Smooth muscle cell (in vitro differentiated cells): ENCODE results near the gene KLHL29. TPM values are rescaled to one million over a fixed set of nuclear protein-coding genes. Genes with fewer than 3 reads are reported as not detected.

Experiments used
- DNase-seq: peaks from one replicate; lab custom pipeline; 2025; ENCODE audit not compliant: unreplicated experiment; lab: John Stamatoyannopoulos, UW
- H2AFZ ChIP-seq: fragments of 200-600 bp; sonication (generic); 2 replicates; pipeline ENCODE4 v1.6.0; 2016; ENCODE audit warnings: antibody characterized with exemption, low read depth, mild to moderate bottlenecking
- H3F3A ChIP-seq: fragments of 200-600 bp; sonication (generic); 2 replicates; pipeline ENCODE4 v1.6.0; 2017; ENCODE audit warnings: antibody characterized with exemption, low read depth
- H3K27ac ChIP-seq: fragments of 200-600 bp; sonication (generic); 2 replicates; pipeline ENCODE4 v1.5.1; 2016; ENCODE audit warnings: low read depth, mild to moderate bottlenecking
- H3K27me3 ChIP-seq: fragments of 200-600 bp; sonication (generic); 2 replicates; pipeline ENCODE4 v1.6.1; 2016; ENCODE audit warnings: low read depth, mild to moderate bottlenecking
- H3K36me3 ChIP-seq: fragments of 200-600 bp; sonication (generic); 2 replicates; pipeline ENCODE4 v1.5.1; 2016; ENCODE audit warnings: low read depth
- H3K4me1 ChIP-seq: fragments of 200-600 bp; sonication (generic); 2 replicates; pipeline ENCODE4 v1.5.1; 2016; ENCODE audit warnings: low read depth
- H3K4me2 ChIP-seq: fragments of 200-600 bp; sonication (generic); 2 replicates; pipeline ENCODE4 v1.6.0; 2016; ENCODE audit warnings: mild to moderate bottlenecking
- H3K4me3 ChIP-seq: fragments of 200-600 bp; sonication (generic); 2 replicates; pipeline ENCODE4 v1.5.1; 2016; ENCODE audit warnings: mild to moderate bottlenecking
- H3K79me2 ChIP-seq: fragments of 200-600 bp; sonication (generic); 2 replicates; pipeline ENCODE4 v1.6.0; 2016; ENCODE audit warnings: low read depth, mild to moderate bottlenecking
- H3K9ac ChIP-seq: fragments of 200-600 bp; sonication (generic); 2 replicates; pipeline ENCODE4 v1.6.0; 2016; ENCODE audit warnings: low read depth
- H3K9me3 ChIP-seq: fragments of 200-600 bp; sonication (generic); replicated peaks from 2 replicates; pipeline ENCODE4 v1.5.1; 2016; ENCODE audit warnings: low read depth
- H4K20me1 ChIP-seq: fragments of 200-600 bp; sonication (generic); 2 replicates; pipeline ENCODE4 v1.6.0; 2016; ENCODE audit warnings: low read depth
- WGBS: methylation state at CpG from one replicate; pipeline ENCODE4 v1.1.7; 2016; ENCODE audit warnings: low lambda C conversion rate; 5-methylcytosine and 5-hydroxymethylcytosine counted together
- polyA plus RNA-seq: library from polyadenylated mRNA; unstranded; fragments of >200 nt; fragmentation: Nextera tagmentation; extraction: Ambion mirVana; gene quantifications from 2 replicates; pipeline ENCODE4 v1.2.1, GENCODE V29; 2016
- total RNA-seq: library from RNA; depleted of rRNA; stranded (reverse); fragments of >200 nt; gene quantifications from 2 replicates; pipeline ENCODE4 v1.2.3, GENCODE V29; 2014
- TF ChIP-seq, protein P1 (sequence below): fragments of 200-600 bp; sonication (generic); IDR thresholded peaks from 2 replicates; pipeline ENCODE4 v1.5.1; 2017; ENCODE audit warnings: borderline replicate concordance, mild to moderate bottlenecking, antibody characterized with exemption; ENCODE audit not compliant: insufficient read depth, poor library complexity, severe bottlenecking

Gene KLHL29
- total and polyA plus RNA-seq, 2 experiments from 2014 or later, result 3.1 to 6.6 TPM

DNA sequence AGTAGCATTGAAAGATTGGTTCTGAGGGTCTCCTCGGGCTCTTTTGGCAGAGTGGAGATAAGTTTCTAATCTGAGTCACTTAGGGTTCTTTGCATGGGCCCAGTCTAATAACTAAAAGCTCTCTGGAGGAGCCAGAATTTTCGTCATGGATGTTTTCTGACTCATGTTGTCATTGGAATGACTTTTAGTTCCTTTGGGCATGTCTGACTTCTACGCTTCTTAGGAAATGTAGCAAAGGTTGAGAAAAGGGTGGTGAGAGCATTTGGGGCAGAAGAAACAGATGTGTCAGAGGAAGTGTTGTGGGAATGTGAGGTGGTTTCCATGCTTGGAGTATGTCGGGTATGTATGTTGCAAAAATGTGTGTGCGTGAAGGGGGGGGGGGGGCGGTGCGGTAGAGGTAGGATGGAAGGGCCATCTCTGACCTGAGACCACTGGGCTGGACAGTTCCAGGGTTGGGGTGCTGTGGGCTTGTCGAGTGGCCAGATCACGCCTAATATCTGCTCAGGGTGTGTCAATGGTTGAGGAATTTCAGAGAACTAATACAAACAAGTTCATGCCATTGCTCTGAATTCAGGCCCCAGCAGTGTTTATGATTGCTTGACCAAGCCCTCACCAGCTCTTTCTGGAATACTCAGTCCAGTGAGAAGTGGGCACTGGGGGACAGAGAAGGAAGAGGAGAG is 26.9 kb downstream of the KLHL29 start:
- 60% methylated on average over 9 of the region's 9 CpGs for WGBS
- TF ChIP-seq, protein P1, sequence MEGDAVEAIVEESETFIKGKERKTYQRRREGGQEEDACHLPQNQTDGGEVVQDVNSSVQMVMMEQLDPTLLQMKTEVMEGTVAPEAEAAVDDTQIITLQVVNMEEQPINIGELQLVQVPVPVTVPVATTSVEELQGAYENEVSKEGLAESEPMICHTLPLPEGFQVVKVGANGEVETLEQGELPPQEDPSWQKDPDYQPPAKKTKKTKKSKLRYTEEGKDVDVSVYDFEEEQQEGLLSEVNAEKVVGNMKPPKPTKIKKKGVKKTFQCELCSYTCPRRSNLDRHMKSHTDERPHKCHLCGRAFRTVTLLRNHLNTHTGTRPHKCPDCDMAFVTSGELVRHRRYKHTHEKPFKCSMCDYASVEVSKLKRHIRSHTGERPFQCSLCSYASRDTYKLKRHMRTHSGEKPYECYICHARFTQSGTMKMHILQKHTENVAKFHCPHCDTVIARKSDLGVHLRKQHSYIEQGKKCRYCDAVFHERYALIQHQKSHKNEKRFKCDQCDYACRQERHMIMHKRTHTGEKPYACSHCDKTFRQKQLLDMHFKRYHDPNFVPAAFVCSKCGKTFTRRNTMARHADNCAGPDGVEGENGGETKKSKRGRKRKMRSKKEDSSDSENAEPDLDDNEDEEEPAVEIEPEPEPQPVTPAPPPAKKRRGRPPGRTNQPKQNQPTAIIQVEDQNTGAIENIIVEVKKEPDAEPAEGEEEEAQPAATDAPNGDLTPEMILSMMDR, result no peak
- peaks cover 2% of the 10 kb centered on the region for H3F3A ChIP-seq

GRCh38 chr2:23412556-23413155 is 27.7 kb downstream of the KLHL29 start:
- H3K27me3 ChIP-seq, result no peaks in the 10 kb centered on the region
- peaks cover 2% of the 10 kb centered on the region for H3F3A ChIP-seq
- no peaks in the 10 kb centered on the region for H4K20me1 ChIP-seq
- no peak overlapping the region for H3K4me3 ChIP-seq
- H3K9ac ChIP-seq, result no peak overlapping the region
- no peak overlapping the region for H3K4me2 ChIP-seq
- TF ChIP-seq, protein P1, result no peak
- H3K4me1 ChIP-seq, result peaks cover 12% of the 10 kb centered on the region
- peak overlapping the region; percentile 75 for H3K27ac ChIP-seq
- H3K79me2 ChIP-seq, result peaks cover 10% of the 10 kb centered on the region
- WGBS, result 76% methylated on average over 11 of the region's 11 CpGs
- H3K36me3 ChIP-seq, result no peaks in the 10 kb centered on the region
- no peaks in the 10 kb centered on the region for H3K9me3 ChIP-seq
- H2AFZ ChIP-seq, result no peak overlapping the region
- no peak for DNase-seq

More for the DNA sequence above, 26.9 kb downstream of the KLHL29 start:
- no peak overlapping the region for H3K9ac ChIP-seq
- peaks cover 12% of the 10 kb centered on the region for H3K4me1 ChIP-seq
- H3K4me2 ChIP-seq, result peak overlapping the region; percentile 22
- no peaks in the 10 kb centered on the region for H3K27me3 ChIP-seq
- no peaks in the 10 kb centered on the region for H4K20me1 ChIP-seq
- no peak for DNase-seq
- H3K27ac ChIP-seq, result peak overlapping the region; percentile 75
- no peak overlapping the region for H3K4me3 ChIP-seq
- peaks cover 10% of the 10 kb centered on the region for H3K79me2 ChIP-seq
- H3K36me3 ChIP-seq, result no peaks in the 10 kb centered on the region
- no peaks in the 10 kb centered on the region for H3K9me3 ChIP-seq
- no peak overlapping the region for H2AFZ ChIP-seq

GRCh38 chr2:23413641-23414040 is 28.7 kb downstream of the KLHL29 start:
- WGBS, result 93% methylated on average over 8 of the region's 8 CpGs
- Histone ChIP-seq H2AFZ (no peak overlapping the region), H3K4me2 (no peak overlapping the region), H3K4me3 (no peak overlapping the region), H3K27me3 (no peaks in the 10 kb centered on the region), H3K9ac (no peak overlapping the region), H3K36me3 (no peaks in the 10 kb centered on the region), H3K9me3 (no peaks in the 10 kb centered on the region), H3K79me2 (peaks cover 10% of the 10 kb centered on the region), H3K4me1 (peaks cover 15% of the 10 kb centered on the region), H4K20me1 (no peaks in the 10 kb centered on the region), H3F3A (peaks cover 2% of the 10 kb centered on the region), H3K27ac (peak overlapping the region; percentile 23)
- no peak for DNase-seq
- TF ChIP-seq, protein P1, result no peak
